Spleen (tissue), 7 donors: ENCODE data around the gene MXD1.

Experiments used
- POLR2A ChIP-seq, 3 donors: fragments of 450-650 bp; IDR thresholded peaks; one replicate each; pipeline ENCODE4 v1.5.1; 2017; ENCODE audit warnings: antibody characterized with exemption in 3 of 3, mild to moderate bottlenecking in 1 of 3
- TF ChIP-seq, protein P1 (sequence below), 11 experiments: fragments of 200-600 bp in 7 of 11; fragments of 450-650 bp in 4 of 11; sonication (generic) in 4 of 11; IDR thresholded peaks in 8 of 11; conservative IDR thresholded peaks in 3 of 11; 1 replicate in 7 of 11; 2 replicates in 4 of 11; pipeline versions ENCODE4 v1.4.0 to v1.8.0; 2016 to 2021; ENCODE audit warnings: antibody characterized with exemption in 11 of 11, inconsistent platforms in 4 of 11, mild to moderate bottlenecking in 1 of 11
- donor health status: DM: no; HTN: no; CAD: no; lungs with moderate emphysema.
- donor health status: DM: no; HTN: no; CAD: no.
- donor health status: DM: no; HTN: no; CAD: no.

DNA sequence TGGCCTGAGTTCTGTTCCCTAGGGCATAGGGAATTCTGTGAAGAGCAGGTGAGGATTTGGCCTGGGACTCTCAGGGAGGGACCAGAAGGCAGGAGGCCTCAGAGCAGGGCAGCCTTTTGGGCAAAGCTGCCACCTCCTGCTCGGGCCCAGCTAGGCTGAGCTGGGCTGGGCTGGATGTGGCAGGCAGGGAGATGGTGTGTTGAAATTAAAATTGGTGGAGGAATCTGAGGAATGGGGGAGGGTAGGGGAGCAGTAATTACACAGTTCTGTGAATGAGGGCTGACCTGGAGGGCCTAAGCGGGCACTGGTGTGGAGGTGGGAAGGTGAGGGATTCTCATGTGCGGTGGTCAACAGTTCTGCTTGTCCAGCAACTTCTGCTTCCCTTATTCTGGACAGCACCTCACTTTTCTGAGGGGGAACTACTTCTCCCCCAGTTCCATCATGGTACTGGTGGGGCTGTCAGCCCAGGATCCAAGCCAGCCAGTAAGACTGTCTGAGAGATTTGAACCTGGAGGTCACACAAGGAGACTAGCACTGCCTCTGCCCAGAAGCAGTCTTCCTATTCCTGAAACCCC is 68.6 kb downstream of the MXD1 start:
- TF ChIP-seq, protein P1, sequence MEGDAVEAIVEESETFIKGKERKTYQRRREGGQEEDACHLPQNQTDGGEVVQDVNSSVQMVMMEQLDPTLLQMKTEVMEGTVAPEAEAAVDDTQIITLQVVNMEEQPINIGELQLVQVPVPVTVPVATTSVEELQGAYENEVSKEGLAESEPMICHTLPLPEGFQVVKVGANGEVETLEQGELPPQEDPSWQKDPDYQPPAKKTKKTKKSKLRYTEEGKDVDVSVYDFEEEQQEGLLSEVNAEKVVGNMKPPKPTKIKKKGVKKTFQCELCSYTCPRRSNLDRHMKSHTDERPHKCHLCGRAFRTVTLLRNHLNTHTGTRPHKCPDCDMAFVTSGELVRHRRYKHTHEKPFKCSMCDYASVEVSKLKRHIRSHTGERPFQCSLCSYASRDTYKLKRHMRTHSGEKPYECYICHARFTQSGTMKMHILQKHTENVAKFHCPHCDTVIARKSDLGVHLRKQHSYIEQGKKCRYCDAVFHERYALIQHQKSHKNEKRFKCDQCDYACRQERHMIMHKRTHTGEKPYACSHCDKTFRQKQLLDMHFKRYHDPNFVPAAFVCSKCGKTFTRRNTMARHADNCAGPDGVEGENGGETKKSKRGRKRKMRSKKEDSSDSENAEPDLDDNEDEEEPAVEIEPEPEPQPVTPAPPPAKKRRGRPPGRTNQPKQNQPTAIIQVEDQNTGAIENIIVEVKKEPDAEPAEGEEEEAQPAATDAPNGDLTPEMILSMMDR (IDR thresholded peaks at IDR 0.05 in 8 of 11, conservative IDR thresholded peaks at IDR 0.05 in 3 of 11) = no peak
- TF ChIP-seq POLR2A (IDR thresholded peaks at IDR 0.05) = no peak
